H1 (cell line): ENCODE data around the gene ZFP91. TPM values are rescaled to one million over a fixed set of nuclear protein-coding genes. Genes with fewer than 3 reads are reported as not detected.

ENCODE experiments used
- CTCF ChIA-PET: fragments of 300-600 bp; sonication (Branson Sonifier 250); formaldehyde crosslinking; loops from one replicate; lab custom pipeline; 2021; ENCODE audit not compliant: partially characterized antibody; lab: Charles Lee
- POLR2A ChIA-PET: fragments of 300-600 bp; sonication (Branson Sonifier 250); formaldehyde crosslinking; loops from one replicate; lab custom pipeline; 2021; ENCODE audit warnings: inconsistent platforms; ENCODE audit not compliant: partially characterized antibody; lab: Charles Lee
- DNase-seq, 2 experiments: peaks; one replicate each; pipeline versions ENCODE4 v3.0.0 to v3.0.0-alpha.2; 2010 to 2022; ENCODE audit warnings: low spot score in 2 of 2, low read depth in 1 of 2, mixed read lengths in 1 of 2
- FAIRE-seq: peaks from 2 replicates; lab custom pipeline; 2011; peaks lifted over from hg19 to GRCh38; lab: Jason Lieb, UNC
- H2AFZ ChIP-seq: 2 replicates; pipeline ENCODE4 v1.8.1; 2012; ENCODE audit warnings: low read length, inconsistent platforms
- H2AK5ac ChIP-seq: 2 replicates; pipeline ENCODE4 v1.6.1; 2013; ENCODE audit warnings: low read depth, low read length
- H2BK120ac ChIP-seq: replicated peaks from 2 replicates; pipeline ENCODE3; 2013; ENCODE audit warnings: low read depth, low read length, inconsistent platforms
- H2BK12ac ChIP-seq: 2 replicates; pipeline ENCODE4 v1.6.1; 2013; ENCODE audit warnings: low read depth, low read length
- H2BK15ac ChIP-seq: 2 replicates; pipeline ENCODE4 v1.6.1; 2013; ENCODE audit warnings: low read length
- H2BK20ac ChIP-seq: 2 replicates; pipeline ENCODE4 v1.6.1; 2013; ENCODE audit warnings: low read length
- H2BK5ac ChIP-seq: 2 replicates; pipeline ENCODE4 v1.6.1; 2013; ENCODE audit warnings: low read depth, low read length
- H3K14ac ChIP-seq: 2 replicates; pipeline ENCODE4 v1.6.1; 2013; ENCODE audit warnings: inconsistent platforms; ENCODE audit not compliant: insufficient read length
- H3K18ac ChIP-seq: 2 replicates; pipeline ENCODE4 v1.6.1; 2013; ENCODE audit warnings: low read length; ENCODE audit errors: extremely low read depth
- H3K23ac ChIP-seq: 2 replicates; pipeline ENCODE4 v1.6.1; 2013; ENCODE audit warnings: inconsistent platforms; ENCODE audit not compliant: insufficient read length
- H3K23me2 ChIP-seq: 2 replicates; pipeline ENCODE4 v1.6.1; 2013; ENCODE audit warnings: low read depth, low read length
- H3K27ac ChIP-seq: 2 replicates; pipeline ENCODE4 v1.6.1; 2011; ENCODE audit warnings: low read depth, low read length, inconsistent platforms
- H3K27me3 ChIP-seq, 4 experiments: replicated peaks in 1 of 4; 1 replicate in 1 of 4; 2 replicates in 3 of 4; pipeline versions ENCODE4 v1.6.1 to v1.8.1; 2011 to 2013; ENCODE audit warnings: low read length in 3 of 4, mild to moderate bottlenecking in 3 of 4, inconsistent platforms in 2 of 4, mixed read lengths in 2 of 4, moderate library complexity in 1 of 4; ENCODE audit not compliant: control insufficient read depth in 3 of 4, insufficient read depth in 3 of 4; ENCODE audit errors: extremely low read depth in 1 of 4
- H3K36me3 ChIP-seq, 4 experiments: 2 replicates each; pipeline versions ENCODE4 v1.6.1 to v1.8.1; 2011 to 2013; ENCODE audit warnings: mild to moderate bottlenecking in 4 of 4, low read length in 3 of 4, moderate library complexity in 2 of 4, control low read depth in 1 of 4, inconsistent platforms in 1 of 4; ENCODE audit not compliant: insufficient read depth in 4 of 4, control insufficient read depth in 2 of 4
- H3K4ac ChIP-seq: replicated peaks from 2 replicates; pipeline ENCODE3; 2013; ENCODE audit warnings: low read length, low read depth, mixed read lengths, inconsistent platforms; ENCODE audit not compliant: insufficient read length
- H3K4me1 ChIP-seq, 4 experiments: replicated peaks in 1 of 4; 1 replicate in 1 of 4; 2 replicates in 3 of 4; pipeline versions ENCODE4 v1.6.1 to v1.8.1; 2011 to 2013; ENCODE audit warnings: low read length in 3 of 4, inconsistent platforms in 2 of 4, mixed read lengths in 1 of 4; ENCODE audit not compliant: insufficient read depth in 4 of 4, control insufficient read depth in 3 of 4
- H3K4me2 ChIP-seq, 2 experiments: 2 replicates each; pipeline versions ENCODE4 v1.6.1 to v1.8.1; 2011 to 2013; ENCODE audit warnings: low read depth in 2 of 2, low read length in 2 of 2, control low read depth in 1 of 2, inconsistent platforms in 1 of 2, mild to moderate bottlenecking in 1 of 2; ENCODE audit not compliant: insufficient read depth in 1 of 2
- H3K4me3 ChIP-seq, 4 experiments: fragments of 200-600, 300-600 bp in 1 of 4; sonication (generic), shearing (Covaris generic), sonication (Bioruptor Twin) in 1 of 4; 2 replicates each; pipeline versions ENCODE4 v1.5.1 to v1.8.1; 2011 to 2016; ENCODE audit warnings: low read length in 4 of 4, low read depth in 3 of 4, control low read depth in 2 of 4, inconsistent platforms in 2 of 4, mild to moderate bottlenecking in 2 of 4, mixed read lengths in 1 of 4, moderate library complexity in 1 of 4; ENCODE audit not compliant: insufficient read depth in 2 of 4; ENCODE audit errors: extremely low read depth in 1 of 4
- H3K56ac ChIP-seq: replicated peaks from 2 replicates; pipeline ENCODE3; 2013; ENCODE audit warnings: low read depth, mild to moderate bottlenecking, mixed read lengths, low read length, inconsistent platforms; ENCODE audit not compliant: insufficient read length
- H3K79me1 ChIP-seq: 2 replicates; pipeline ENCODE4 v1.6.1; 2013; ENCODE audit warnings: low read depth, low read length, control low read depth
- H3K79me2 ChIP-seq, 2 experiments: 2 replicates each; pipeline versions ENCODE4 v1.6.1 to v1.8.1; 2012 to 2013; ENCODE audit warnings: low read length in 2 of 2, mild to moderate bottlenecking in 2 of 2, inconsistent platforms in 1 of 2; ENCODE audit not compliant: insufficient read depth in 2 of 2, control insufficient read depth in 1 of 2
- H3K9ac ChIP-seq, 4 experiments: replicated peaks in 1 of 4; 1 replicate in 1 of 4; 2 replicates in 3 of 4; pipeline versions ENCODE4 v1.6.1 to v1.8.1; 2011 to 2013; ENCODE audit warnings: low read depth in 3 of 4, low read length in 3 of 4, control low read depth in 2 of 4, mild to moderate bottlenecking in 2 of 4, moderate library complexity in 2 of 4, inconsistent platforms in 1 of 4; ENCODE audit errors: extremely low read depth in 1 of 4
- H3K9me3 ChIP-seq, 2 experiments: 2 replicates each; pipeline versions ENCODE4 v1.6.1 to v1.8.1; 2012 to 2013; ENCODE audit warnings: mild to moderate bottlenecking in 2 of 2, moderate library complexity in 2 of 2, control low read depth in 1 of 2, inconsistent platforms in 1 of 2, low read depth in 1 of 2, low read length in 1 of 2, mixed read lengths in 1 of 2; ENCODE audit not compliant: insufficient read depth in 2 of 2
- H4K20me1 ChIP-seq, 2 experiments: replicated peaks in 1 of 2; 2 replicates each; pipeline versions ENCODE3 to v1.8.1; 2011 to 2013; ENCODE audit warnings: inconsistent platforms in 2 of 2, low read length in 2 of 2, mild to moderate bottlenecking in 1 of 2; ENCODE audit not compliant: insufficient read depth in 2 of 2, control insufficient read depth in 1 of 2
- H4K5ac ChIP-seq: 2 replicates; pipeline ENCODE4 v1.6.1; 2013; ENCODE audit warnings: low read length, low read depth, mixed read lengths, inconsistent platforms; ENCODE audit not compliant: insufficient read length
- H4K8ac ChIP-seq: 2 replicates; pipeline ENCODE4 v1.8.0; 2013; ENCODE audit warnings: mild to moderate bottlenecking, moderate library complexity, low read length, inconsistent platforms; ENCODE audit not compliant: insufficient read depth; ENCODE audit errors: extremely low read depth
- H4K91ac ChIP-seq: replicated peaks from 2 replicates; pipeline ENCODE3; 2013; ENCODE audit warnings: low read length, mixed read lengths, inconsistent platforms; ENCODE audit not compliant: insufficient read length
- BACH1 ChIP-seq: IDR thresholded peaks from 2 replicates; pipeline ENCODE4 v1.6.1; 2012; ENCODE audit warnings: low read length, improper control_type of control experiment
- BRCA1 ChIP-seq: IDR thresholded peaks from 2 replicates; pipeline ENCODE4 v1.6.1; 2012; ENCODE audit warnings: low read depth, low read length, improper control_type of control experiment
- CBX8 ChIP-seq: fragments of 300-800, 300-1000 bp; sonication (generic); IDR thresholded peaks from 2 replicates; pipeline ENCODE4 v1.7.1; 2016; ENCODE audit warnings: low read depth, low read length, borderline replicate concordance
- CREB1 ChIP-seq: IDR thresholded peaks from 2 replicates; pipeline ENCODE4 v1.6.1; 2012; ENCODE audit warnings: inconsistent platforms
- CTCF ChIP-seq, 3 experiments: IDR thresholded peaks; 1 replicate in 2 of 3; 2 replicates in 1 of 3; pipeline versions ENCODE4 v1.5.1 to v1.6.1; 2011; ENCODE audit warnings: low read length in 3 of 3, mild to moderate bottlenecking in 3 of 3, inconsistent platforms in 2 of 3, low read depth in 1 of 3, moderate library complexity in 1 of 3; ENCODE audit not compliant: insufficient read depth in 1 of 3; ENCODE audit errors: control extremely low read depth in 1 of 3
- EGR1 ChIP-seq: IDR thresholded peaks from 2 replicates; pipeline ENCODE4 v1.6.1; 2011; ENCODE audit warnings: low read depth, low read length, borderline replicate concordance
- KDM1A ChIP-seq: fragments of 200-600, 300-600 bp; sonication (generic); IDR thresholded peaks from 2 replicates; pipeline ENCODE4 v1.7.1; 2016; ENCODE audit warnings: mild to moderate bottlenecking, low read length, borderline replicate concordance
- PHF8 ChIP-seq: fragments of 200-600 bp; sonication (generic); conservative IDR thresholded peaks from 2 replicates; pipeline ENCODE4 v1.7.1; 2012; ENCODE audit warnings: low read depth, mild to moderate bottlenecking, inconsistent platforms, low read length, moderate library complexity
- POLR2A ChIP-seq, 2 experiments: IDR thresholded peaks; 1 replicate in 1 of 2; 2 replicates in 1 of 2; pipeline ENCODE4 v1.6.1; 2011; ENCODE audit warnings: low read depth in 2 of 2, low read length in 2 of 2, mild to moderate bottlenecking in 2 of 2; ENCODE audit errors: control extremely low read depth in 1 of 2
- polyA plus RNA-seq, 7 experiments: library from polyadenylated mRNA; depleted of rRNA in 3 of 7; stranded (reverse) in 5 of 7; unstranded in 2 of 7; fragments of >200 nt in 5 of 7; fragments of 200-250 nt in 2 of 7; gene quantifications; 1 replicate in 5 of 7; 2 replicates in 1 of 7; 4 replicates in 1 of 7; pipeline versions ENCODE4 v1.2.1 to v1.2.3, GENCODE V29; 2011 to 2013; ENCODE audit warnings: missing spikeins in 2 of 7, mixed read lengths in 2 of 7
- total RNA-seq: library from RNA; stranded (reverse); fragmentation: NEBNext Ultra II Directional; extraction: Animal tissue kit (Norgen Biotek cat#: 25700); gene quantifications from 2 replicates; pipeline ENCODE4 v1.2.1, GENCODE V29; 2021

ZFP91 gene
- total and polyA plus RNA-seq, 2 of the 8 experiments (the other 6 are each of a cell fraction or from before 2014, with no cell fraction given) = 10.7 to 29.0 TPM

- Histone ChIP-seq H3K18ac (no peak overlapping the region), H3K4me3 (no peak overlapping the region), H3K56ac (no peak overlapping the region), H3K23me2 (no peaks in the 10 kb centered on the region), H3K4ac (no peak overlapping the region), H3K27ac (no peak overlapping the region), H3K4me2 (no peak overlapping the region), H2AK5ac (no peak overlapping the region), H2BK12ac (no peak overlapping the region), H2BK15ac (no peak overlapping the region), H4K91ac (no peak overlapping the region), H3K79me2 (no peaks in the 10 kb centered on the region), H4K5ac (no peak overlapping the region), H3K4me1 (no peaks in the 10 kb centered on the region), H3K27me3 (no peaks in the 10 kb centered on the region), H2AFZ (no peak overlapping the region), H3K9me3 (no peaks in the 10 kb centered on the region), H2BK120ac (no peak overlapping the region), H2BK5ac (no peak overlapping the region), H4K8ac (no peak overlapping the region), H3K36me3 (no peaks in the 10 kb centered on the region), H3K79me1 (no peaks in the 10 kb centered on the region)
- no peak for DNase-seq
- CTCF ChIA-PET = interaction anchor here (0.6 kb wide), 1 partner anchor 17 kb away, joined by 3 read pairs; the partner anchor contains the start of gene ZFP91
- TF ChIP-seq POLR2A (IDR thresholded peaks at IDR 0.05; ENCODE audit: control extremely low read depth in 1 of 2, low read depth in 2 of 2, low read length in 2 of 2) (no peak), CTCF (IDR thresholded peaks at IDR 0.05; ENCODE audit: control extremely low read depth in 1 of 3, insufficient read depth in 1 of 3, low read depth in 1 of 3, low read length in 3 of 3) (no peak), CREB1 (no peak), CBX8 (no peak), BACH1 (no peak), BRCA1 (no peak), KDM1A (no peak), PHF8 (no peak), EGR1 (no peak)
- TF ChIP-seq, all 59 proteins: peak for 0
- POLR2A ChIA-PET = interaction anchor here (0.7 kb wide), 1 partner anchor 924 kb away, joined by 4 read pairs; no protein-coding TSS in a partner anchor
- no peak overlapping the region for H2BK20ac ChIP-seq
- H3K23ac ChIP-seq = no peak overlapping the region
- no peaks in the 10 kb centered on the region for H4K20me1 ChIP-seq
- FAIRE-seq = no peak
- H3K14ac ChIP-seq = no peak overlapping the region
- no peak overlapping the region for H3K9ac ChIP-seq
These were observed 16.5 kb upstream of the ZFP91 start for GRCh38 chr11:58562375-58562800.
